ENCODE data around the gene PNKD.

DNA sequence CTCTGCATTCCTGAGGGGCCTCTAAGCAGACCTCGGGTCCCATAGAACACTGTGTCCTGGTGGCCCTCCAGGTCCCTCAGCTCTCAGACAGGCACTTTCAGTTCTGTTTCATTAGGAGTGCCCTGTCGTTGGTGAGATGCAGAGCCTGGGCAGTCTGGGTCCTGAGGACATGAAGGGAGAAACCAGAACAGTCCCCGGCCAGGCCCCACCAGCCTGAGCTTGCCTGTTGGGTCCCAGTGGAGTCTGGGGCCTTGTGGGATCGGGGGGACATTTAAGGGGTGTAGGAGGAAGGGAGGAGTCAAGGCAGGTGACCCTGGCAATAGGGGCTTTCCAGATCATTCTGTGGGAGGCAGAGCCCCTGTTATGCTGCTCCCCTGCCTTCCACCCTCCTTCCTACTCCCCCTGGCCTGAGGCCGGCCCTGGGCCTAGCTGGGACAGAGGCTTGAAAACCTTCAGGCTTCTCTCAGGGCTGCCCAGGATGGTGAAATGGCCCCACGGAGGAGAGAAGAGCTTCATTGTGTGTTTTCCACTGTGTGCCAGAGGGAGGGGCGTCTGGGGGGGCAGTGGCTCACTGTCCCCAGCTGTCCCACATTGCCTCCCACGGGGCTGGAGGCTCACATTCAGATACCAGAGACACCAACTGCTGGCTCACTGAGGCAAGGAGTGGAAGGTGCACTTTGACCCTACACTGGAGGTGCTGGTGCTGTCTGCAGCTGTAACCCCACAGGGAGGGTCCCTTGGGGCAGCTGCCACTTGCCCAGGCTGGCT lies 59.7 kb downstream of the PNKD start:
- TF ChIP-seq, protein P1, sequence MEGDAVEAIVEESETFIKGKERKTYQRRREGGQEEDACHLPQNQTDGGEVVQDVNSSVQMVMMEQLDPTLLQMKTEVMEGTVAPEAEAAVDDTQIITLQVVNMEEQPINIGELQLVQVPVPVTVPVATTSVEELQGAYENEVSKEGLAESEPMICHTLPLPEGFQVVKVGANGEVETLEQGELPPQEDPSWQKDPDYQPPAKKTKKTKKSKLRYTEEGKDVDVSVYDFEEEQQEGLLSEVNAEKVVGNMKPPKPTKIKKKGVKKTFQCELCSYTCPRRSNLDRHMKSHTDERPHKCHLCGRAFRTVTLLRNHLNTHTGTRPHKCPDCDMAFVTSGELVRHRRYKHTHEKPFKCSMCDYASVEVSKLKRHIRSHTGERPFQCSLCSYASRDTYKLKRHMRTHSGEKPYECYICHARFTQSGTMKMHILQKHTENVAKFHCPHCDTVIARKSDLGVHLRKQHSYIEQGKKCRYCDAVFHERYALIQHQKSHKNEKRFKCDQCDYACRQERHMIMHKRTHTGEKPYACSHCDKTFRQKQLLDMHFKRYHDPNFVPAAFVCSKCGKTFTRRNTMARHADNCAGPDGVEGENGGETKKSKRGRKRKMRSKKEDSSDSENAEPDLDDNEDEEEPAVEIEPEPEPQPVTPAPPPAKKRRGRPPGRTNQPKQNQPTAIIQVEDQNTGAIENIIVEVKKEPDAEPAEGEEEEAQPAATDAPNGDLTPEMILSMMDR (IDR thresholded peaks at IDR 0.05) = no peak
- no peak for TF ChIP-seq ZFX (IDR thresholded peaks at IDR 0.05; ENCODE audit: borderline replicate concordance)

Measured in 22Rv1 (cell line).